Activated naive CD8-positive, alpha-beta T cell treated with anti-CD3 and anti-CD28 coated beads, Interleukin-2, amount 50 U/mL, for 16 hours (primary cell): ENCODE measurements around the gene EPS15.

Experiments used
- DNase-seq: peaks from one replicate; pipeline ENCODE4 v3.0.0-alpha.2; 2020; ENCODE audit warnings: low read depth, low spot score

EPS15 gene

DNA sequence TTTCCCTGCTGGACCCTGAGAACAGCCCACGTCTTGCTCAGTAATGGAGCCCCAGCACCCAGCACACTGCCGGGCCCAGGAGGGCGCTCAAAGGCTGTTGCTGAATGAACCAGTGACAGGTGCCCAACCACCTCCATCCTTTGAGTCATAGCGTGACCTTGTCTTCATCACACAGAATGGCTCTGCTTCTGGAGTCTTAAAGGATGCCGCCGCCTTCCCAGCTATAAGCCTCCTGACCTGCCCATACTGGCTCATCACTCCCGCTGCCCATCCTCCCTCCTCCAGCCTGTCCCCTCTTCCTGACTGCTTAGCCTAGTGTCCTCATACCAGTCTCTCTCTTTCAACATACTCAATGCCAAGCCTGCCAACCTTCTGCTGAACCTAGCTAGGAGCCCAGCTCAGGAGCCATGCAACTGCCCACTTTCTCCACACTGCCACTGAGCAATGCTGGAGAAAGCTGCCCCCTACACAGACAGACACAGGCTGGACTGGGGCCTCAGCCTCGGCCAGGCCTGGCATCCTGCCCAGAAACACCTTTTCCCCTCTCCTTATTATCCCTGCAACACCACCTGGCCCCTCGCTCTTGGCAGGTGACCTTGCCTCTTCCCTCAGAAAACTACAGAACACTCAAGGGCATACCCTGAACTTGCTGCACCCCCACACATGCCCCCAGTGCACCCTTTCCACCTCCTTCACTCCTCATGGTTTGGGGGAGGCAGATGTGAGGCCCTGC is 202.8 kb downstream of the EPS15 start:
- no peak for DNase-seq

DNA sequence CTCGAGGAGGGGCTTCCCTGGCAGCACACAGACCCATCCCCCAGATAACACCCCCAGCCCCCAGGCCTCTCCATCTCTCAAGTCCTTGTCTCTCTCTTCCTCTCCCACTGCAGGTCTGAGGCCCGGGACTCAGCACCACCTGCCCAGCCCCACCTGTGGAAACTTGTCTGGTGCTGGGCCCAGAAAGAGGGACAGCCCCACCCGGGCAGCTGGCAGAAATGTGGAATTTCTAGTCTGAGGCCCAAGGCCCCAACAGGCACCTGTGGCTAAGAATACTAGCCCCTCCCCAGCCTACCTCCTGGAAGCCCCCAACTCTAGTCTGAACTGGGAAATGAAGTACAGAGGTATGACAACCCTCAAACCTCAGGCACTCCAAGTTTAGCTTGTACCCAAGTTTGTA is 204.1 kb downstream of the EPS15 start:
- no peak for DNase-seq

DNA sequence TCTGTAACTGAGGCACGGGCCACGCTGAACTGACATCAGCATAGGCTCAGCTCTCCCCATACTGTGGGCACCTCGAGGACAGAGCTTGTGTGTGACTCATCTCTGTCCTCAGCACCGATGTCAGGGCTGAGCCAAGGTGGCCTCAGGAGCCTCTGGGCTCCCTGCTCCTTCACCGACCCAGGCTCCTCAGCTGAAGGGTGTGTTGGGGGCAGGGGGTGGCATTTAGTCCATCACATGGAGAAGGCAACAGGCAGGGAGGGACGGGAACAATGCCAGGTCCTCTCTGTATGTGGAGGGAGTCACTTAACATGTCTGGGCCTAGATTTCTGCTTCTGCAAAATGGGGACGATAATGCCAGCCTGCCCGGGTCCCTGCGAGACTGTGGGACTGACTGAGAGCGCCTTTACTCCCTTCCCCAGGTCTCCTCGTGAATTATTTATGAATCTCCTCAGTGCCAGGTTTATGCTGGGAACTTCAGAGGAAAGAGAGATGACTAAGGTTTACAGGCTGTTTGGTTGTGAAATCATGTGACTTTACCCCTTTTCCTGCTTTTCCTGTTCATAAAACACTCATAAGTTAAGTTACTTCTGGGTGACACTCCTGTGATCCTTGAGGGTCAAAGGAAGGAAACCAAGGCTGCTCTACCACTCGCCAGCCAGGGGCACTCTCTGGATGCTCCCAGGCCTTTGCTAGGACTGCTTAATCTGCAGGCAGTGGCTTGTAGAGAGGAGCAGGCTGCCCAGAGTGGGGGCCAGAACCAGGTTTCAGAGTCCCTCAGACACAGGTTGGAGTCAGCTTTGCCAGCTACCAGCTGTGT is 204.9 kb downstream of the EPS15 start:
- no peak for DNase-seq

DNA sequence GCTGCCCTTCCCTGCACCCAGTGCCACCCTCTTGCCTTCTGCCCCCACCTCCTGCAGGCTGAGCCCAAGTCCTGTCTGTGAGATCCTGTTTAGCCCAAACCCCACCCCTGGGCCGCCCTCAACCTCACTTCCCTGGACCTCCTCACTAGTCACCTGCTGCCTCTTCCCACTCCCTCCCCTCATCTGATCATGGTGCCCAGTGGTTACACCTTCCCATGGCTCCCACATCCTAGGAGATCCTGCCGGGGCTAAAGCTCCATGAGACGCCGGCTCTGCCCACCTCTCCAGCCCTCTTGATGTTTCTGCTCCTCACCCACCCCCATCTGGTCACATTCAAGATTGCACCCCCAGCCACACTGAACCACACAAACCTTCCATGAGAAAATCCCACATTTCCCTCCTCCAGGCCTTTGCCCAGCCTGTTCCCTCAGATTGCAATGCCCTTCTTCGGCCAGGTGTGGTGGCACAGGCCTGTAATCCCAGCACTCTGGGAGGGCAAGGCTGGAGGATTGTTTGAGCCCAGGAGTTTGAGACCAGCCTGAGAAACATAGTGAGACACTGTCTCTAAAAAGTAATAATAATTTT is 205.7 kb downstream of the EPS15 start:
- no peak for DNase-seq

DNA sequence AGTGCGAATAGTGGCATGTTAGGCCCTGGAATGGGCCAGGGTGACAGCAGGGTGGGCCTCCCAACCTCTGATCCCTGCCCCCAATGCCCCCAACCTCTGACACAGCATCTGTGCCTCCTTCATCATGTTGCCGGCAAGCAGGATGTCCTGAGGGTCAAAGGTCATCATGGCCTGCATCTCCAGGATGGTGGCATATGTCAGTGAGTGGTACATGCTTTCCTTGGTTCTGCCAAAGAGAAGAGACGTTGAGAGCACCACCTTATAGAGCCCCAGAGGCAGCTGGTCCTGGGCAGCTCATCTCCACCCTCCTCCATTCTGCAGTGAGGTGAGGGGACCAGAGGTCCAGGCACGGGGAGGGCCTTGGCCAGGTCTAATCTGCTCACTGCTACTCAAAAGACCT is 206.3 kb downstream of the EPS15 start:
- DNase-seq: no peak

DNA sequence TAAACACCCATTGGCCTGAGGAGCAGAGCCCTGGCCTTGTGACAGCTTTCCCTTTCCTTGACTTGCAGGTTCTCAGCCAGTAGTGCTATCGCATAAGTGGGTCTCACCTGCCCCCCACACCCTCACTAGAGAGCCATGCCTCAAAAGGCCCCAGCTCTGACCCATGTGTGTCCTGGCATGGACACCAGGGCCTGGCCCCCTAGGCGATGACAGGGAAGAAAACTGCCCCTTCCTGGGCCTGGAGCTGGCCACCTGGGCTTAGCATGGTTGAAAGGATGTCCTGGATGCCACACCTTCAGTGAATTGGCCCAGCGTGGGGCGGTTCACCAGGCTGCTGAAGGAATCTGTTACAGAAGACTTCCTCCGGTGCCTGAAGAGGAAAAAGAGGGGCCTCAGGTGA is 207.2 kb downstream of the EPS15 start:
- DNase-seq: no peak

DNA sequence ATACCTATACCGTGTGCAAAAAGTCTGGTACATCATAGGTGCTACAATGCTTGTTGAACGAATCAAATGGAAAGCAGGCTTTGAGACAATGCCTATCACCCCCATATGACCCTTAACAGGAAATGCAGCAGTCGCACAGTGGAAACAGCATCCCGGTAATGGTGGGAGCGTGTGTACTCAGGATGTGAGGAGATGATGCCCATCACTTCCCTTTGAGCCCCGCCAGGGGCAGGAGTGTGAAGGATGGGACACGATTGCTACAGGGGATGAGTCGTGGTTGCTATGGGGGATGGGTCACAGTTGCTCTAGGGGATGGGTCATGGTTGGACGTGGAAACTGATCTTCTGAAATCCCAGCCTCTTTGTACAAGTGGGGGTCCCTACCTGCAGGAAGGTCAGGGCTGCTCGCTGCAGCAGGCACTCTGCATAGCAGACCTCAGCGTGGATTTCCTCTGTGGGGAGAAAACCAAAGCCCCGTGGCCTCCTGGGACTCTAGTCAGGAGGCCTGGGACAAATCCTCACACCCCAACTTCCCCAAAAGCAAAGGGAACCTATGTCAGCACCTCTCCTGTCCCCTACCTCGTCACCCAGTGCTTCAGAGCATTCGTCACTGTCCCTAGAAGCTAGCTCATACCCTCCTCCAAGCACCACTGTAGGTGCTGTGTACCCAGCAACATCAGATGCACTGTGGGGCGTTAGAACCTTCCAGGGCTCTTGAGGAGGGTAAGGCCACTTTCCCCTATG is 208.0 kb downstream of the EPS15 start:
- DNase-seq: no peak

DNA sequence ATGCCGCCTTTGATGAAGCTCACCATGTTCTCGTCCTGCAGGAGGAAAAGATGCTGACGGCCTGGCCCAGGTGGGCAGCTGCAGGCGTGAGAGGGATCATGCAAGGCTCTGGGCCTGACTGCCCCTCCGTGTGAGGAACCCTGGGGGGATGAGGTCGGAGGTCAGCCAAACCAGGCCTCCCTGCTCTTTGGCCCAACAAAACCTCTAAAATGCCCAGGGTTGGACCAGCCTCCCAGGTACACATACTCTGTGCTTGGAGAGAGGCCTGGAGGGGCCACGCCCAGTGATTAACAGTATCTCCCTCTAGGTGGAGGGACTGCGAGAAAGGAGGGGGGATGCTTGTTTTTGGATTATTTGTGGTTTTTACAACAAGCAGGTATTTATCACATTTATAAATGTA is 209.8 kb downstream of the EPS15 start:
- DNase-seq: no peak

DNA sequence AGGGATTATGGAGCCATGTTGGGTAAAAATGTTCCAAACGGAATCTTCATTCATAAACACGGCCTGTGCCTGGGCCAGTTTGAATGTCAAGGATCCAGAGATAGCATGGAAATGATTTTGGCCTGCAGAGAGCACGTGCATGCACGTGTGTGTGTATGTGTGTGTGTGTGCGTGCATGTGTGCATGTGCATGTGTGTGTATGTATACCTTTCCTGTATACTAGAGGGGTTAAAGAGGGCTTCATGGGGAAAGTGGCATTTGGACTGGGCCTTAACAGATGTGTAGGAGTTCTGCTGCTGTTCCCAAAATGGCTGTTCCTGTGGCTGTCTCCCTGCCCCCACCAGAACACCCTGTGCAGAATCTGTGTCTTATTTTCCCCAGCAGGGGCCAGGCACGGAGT is 210.4 kb downstream of the EPS15 start:
- no peak for DNase-seq

DNA sequence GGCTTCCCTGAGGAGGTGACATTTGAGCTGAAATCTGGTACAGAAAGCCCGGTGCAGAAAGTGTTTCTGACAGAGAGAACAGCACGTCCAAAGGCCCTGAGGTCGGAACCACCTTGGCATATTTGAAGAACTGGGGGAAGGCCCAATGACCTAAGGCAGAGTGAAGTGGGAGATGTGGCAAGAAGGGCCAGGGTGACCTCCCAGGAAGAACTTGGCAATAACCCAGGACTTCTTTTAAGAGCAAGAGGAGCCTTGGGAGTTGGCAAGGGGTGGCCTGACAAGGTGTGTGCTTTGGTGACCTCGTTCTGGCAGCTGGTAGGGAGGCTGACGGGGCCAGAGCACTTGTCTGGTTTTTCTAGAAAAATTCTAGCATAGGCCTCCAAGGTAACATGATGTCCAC is 212.1 kb downstream of the EPS15 start:
- no peak for DNase-seq

DNA sequence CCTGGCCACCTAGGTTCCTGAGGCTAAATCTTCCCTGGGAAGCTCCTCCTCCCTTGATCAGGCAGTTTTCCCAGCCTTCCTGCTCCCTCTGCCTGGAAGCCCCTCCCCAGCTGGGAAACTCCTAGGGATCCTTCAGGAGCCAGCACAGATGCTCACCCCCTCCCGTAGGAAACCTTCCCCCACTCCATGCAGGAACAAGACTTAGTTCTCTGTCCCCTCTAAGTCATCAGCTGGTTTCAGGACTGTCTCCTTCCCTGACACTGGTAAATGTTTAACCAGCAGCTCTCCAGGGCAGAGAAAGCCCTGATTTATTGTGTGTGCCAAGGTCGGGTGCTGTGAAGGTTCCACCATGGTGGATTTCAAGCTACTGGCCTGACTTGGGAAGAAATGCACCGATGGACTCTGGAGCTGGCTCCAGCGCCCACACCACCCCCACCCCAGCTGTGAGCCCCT is 213.7 kb downstream of the EPS15 start:
- no peak for DNase-seq

DNA sequence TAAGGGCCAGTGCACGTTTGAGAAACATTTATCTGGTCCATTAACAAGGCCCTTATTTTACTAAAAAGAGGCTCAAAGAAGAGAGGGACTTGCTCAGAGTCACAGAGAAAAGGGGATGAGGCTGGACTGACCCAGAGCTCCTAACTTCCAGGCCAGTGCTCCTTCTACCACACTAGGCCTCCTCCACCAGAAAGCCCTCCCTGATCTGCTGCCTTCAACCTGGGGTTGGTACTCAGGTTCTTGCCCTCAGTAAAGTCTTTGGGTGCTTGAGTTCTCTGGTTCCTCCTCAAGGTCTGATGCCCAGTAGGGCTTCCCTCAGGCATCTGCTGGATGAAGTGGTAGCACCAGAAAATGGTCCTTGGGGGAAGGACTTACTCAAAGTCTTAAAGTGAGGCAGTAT is 214.7 kb downstream of the EPS15 start:
- no peak for DNase-seq
